HUES6 (cell line): ENCODE measurements around the gene ANKRD11.
"Not testable (repeated sequence)": the region's sequence is repeated elsewhere in the genome, so short reads cannot be mapped to it uniquely, and the experiment has no call there.

Experiments
- H3K27ac ChIP-seq: 2 replicates; pipeline ENCODE4 v1.7.0; 2013; ENCODE audit warnings: low read depth, mild to moderate bottlenecking, low read length, inconsistent platforms
- H3K27me3 ChIP-seq: 2 replicates; pipeline ENCODE4 v1.6.1; 2013; ENCODE audit warnings: low read length; ENCODE audit not compliant: control insufficient read depth, insufficient read depth
- H3K36me3 ChIP-seq: 2 replicates; pipeline ENCODE4 v1.6.1; 2013; ENCODE audit warnings: low read length; ENCODE audit not compliant: control insufficient read depth, insufficient read depth
- H3K4me1 ChIP-seq: 2 replicates; pipeline ENCODE4 v1.6.1; 2013; ENCODE audit warnings: low read length; ENCODE audit not compliant: control insufficient read depth, insufficient read depth
- H3K4me3 ChIP-seq: 2 replicates; pipeline ENCODE4 v1.5.1; 2013; ENCODE audit warnings: low read depth, low read length
- H3K9ac ChIP-seq: one replicate; pipeline ENCODE4 v1.6.1; 2013; ENCODE audit warnings: mild to moderate bottlenecking, low read length
- H3K9me3 ChIP-seq: 2 replicates; pipeline ENCODE4 v1.6.1; 2013; ENCODE audit warnings: low read depth, low read length; ENCODE audit not compliant: control insufficient read depth, insufficient read depth

Gene ANKRD11

DNA sequence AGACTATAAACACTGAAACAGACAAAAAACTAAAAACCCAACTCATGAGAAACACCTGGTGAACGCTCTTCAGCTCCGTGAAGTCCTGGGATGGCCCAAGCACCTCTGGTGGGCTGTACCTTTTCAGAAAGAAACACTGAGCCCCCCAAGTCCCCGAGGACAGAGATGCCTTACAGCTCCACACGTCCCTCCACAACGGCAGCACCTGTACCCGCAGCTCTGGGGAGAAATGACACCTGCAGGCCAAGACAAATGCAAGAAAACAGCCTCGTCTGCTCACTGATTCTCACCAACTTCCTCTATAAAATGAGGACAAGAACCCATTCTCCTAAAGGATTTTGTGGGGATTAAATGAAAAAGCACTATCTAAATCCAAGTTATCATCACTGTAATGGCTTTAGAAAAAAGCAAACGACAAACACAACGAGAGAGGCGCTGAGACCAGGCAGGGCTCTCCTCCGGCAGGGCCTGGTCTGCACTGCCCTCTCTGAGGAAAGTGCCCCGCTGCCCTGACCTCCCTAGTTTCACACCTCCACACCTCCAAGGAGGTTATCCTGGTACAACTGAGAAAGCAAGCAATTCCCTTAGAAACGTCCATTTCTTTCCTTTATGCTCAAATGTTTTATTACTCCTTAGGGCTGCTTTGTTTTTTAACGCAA is 158.0 kb downstream of the ANKRD11 start:
- H3K27me3 ChIP-seq, result no peaks in the 10 kb centered on the region
- H3K36me3 ChIP-seq, result no peaks in the 10 kb centered on the region
- H3K27ac ChIP-seq, result no peak overlapping the region
- no peak overlapping the region for H3K4me3 ChIP-seq
- no peaks in the 10 kb centered on the region for H3K9me3 ChIP-seq
- H3K4me1 ChIP-seq, result peaks cover 42% of the 10 kb centered on the region
- H3K9ac ChIP-seq, result no peak overlapping the region

- Histone ChIP-seq H3K4me1 (peaks cover 50% of the 10 kb centered on the region), H3K36me3 (no peaks in the 10 kb centered on the region), H3K27ac (no peak overlapping the region), H3K4me3 (no peak overlapping the region), H3K9ac (no peak overlapping the region), H3K27me3 (no peaks in the 10 kb centered on the region), H3K9me3 (no peaks in the 10 kb centered on the region)
Observed at GRCh38 chr16:89331371-89332109, 158.8 kb downstream of the ANKRD11 start.

GRCh38 chr16:89330177-89330856 is 160.0 kb downstream of the ANKRD11 start:
- peaks cover 62% of the 10 kb centered on the region for H3K4me1 ChIP-seq
- no peak overlapping the region for H3K9ac ChIP-seq
- no peak overlapping the region for H3K4me3 ChIP-seq
- no peaks in the 10 kb centered on the region for H3K27me3 ChIP-seq
- H3K36me3 ChIP-seq, result no peaks in the 10 kb centered on the region
- H3K27ac ChIP-seq, result no peak overlapping the region
- no peaks in the 10 kb centered on the region for H3K9me3 ChIP-seq

DNA sequence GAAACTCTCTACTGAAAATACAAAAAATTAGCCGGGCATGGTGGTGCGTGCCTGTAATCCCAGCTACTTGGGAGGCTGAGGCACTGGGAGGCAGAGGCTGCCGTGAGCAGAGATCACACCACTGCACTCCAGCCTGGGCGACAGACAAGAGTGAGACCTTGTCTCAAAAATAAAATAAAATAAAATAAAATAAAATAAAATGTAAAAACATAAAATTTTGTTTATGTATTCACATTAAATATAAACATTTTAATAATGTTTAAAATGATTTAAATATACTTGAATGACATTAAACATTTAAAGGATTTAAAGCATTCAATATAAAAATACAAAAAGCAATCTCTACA is 160.6 kb downstream of the ANKRD11 start:
- H3K9ac ChIP-seq, H3K27ac ChIP-seq, H3K27me3 ChIP-seq, H3K36me3 ChIP-seq, H3K9me3 ChIP-seq, H3K4me3 ChIP-seq: not testable (repeated sequence)
- peaks cover 62% of the 10 kb centered on the region for H3K4me1 ChIP-seq

GRCh38 chr16:89328412-89329400 is 161.7 kb downstream of the ANKRD11 start:
- not testable (repeated sequence) for H3K4me3 ChIP-seq, H3K27me3 ChIP-seq, H3K36me3 ChIP-seq, H3K9ac ChIP-seq, H3K9me3 ChIP-seq, H3K27ac ChIP-seq
- peaks cover 62% of the 10 kb centered on the region for H3K4me1 ChIP-seq

- H3K4me3 ChIP-seq, result no peak overlapping the region
- peak overlapping the region; percentile 87 for H3K27ac ChIP-seq
- H3K36me3 ChIP-seq, result no peaks in the 10 kb centered on the region
- H3K9ac ChIP-seq, result no peak overlapping the region
- H3K27me3 ChIP-seq, result no peaks in the 10 kb centered on the region
- peaks cover 66% of the 10 kb centered on the region for H3K4me1 ChIP-seq
- no peaks in the 10 kb centered on the region for H3K9me3 ChIP-seq
Observed at GRCh38 chr16:89326721-89327120, 163.6 kb downstream of the ANKRD11 start.

- Histone ChIP-seq H3K4me1 (peaks cover 67% of the 10 kb centered on the region), H3K27me3 (no peaks in the 10 kb centered on the region), H3K9me3 (no peaks in the 10 kb centered on the region), H3K36me3 (no peaks in the 10 kb centered on the region), H3K27ac (peak overlapping the region; percentile 87), H3K4me3 (peak overlapping the region; percentile 12; the same call in 1 of the 2 replicates), H3K9ac (peak overlapping the region; percentile 46)
Observed at GRCh38 chr16:89325861-89326471, 164.4 kb downstream of the ANKRD11 start.

- H3K9me3 ChIP-seq, result no peaks in the 10 kb centered on the region
- H3K4me3 ChIP-seq, result no peak overlapping the region
- H3K9ac ChIP-seq, result no peak overlapping the region
- H3K4me1 ChIP-seq, result peaks cover 83% of the 10 kb centered on the region
- 0 out of 2 replicates have a peak overlapping the region, but pooled peaks have one; percentile 25 for H3K27ac ChIP-seq
- H3K36me3 ChIP-seq, result no peaks in the 10 kb centered on the region
- no peaks in the 10 kb centered on the region for H3K27me3 ChIP-seq
Observed at GRCh38 chr16:89324056-89325010, 166.0 kb downstream of the ANKRD11 start.

- Histone ChIP-seq H3K36me3 (no peaks in the 10 kb centered on the region), H3K9me3 (no peaks in the 10 kb centered on the region), H3K4me1 (peaks cover 88% of the 10 kb centered on the region), H3K27me3 (no peaks in the 10 kb centered on the region), H3K9ac (peak overlapping the region; percentile 20), H3K27ac (peak overlapping the region; percentile 67; the same call in 1 of the 2 replicates), H3K4me3 (no peak overlapping the region; the same call in 1 of the 2 replicates)
Observed at GRCh38 chr16:89323120-89323960, 167.0 kb downstream of the ANKRD11 start.
